ENCODE measurements around the gene NKAIN2.

NKAIN2 gene

DNA sequence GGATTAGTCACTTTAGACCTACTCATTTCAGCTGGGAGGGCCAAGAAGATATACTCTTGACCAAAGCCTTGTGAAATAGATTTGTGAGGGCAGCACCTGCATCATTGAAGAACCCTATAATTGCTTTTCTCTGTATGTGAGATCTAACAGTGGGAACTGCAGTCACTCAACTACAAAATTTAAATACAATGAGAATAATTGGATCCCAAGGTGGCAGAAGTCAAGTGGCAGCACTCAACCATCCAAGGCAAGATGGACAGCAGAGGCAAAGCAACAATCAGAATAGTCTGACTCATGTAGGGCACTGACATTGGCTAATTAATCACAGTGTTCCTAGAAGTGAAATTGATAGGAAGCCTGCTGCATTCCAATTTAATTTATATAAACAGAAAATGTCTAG lies 8.9 kb upstream of the NKAIN2 start:
- no peak overlapping the region for H3K27ac ChIP-seq
- TF ChIP-seq CTCF (conservative IDR thresholded peaks at IDR 0.05), result no peak
- no peak for TF ChIP-seq ZFX (IDR thresholded peaks at IDR 0.05)

DNA sequence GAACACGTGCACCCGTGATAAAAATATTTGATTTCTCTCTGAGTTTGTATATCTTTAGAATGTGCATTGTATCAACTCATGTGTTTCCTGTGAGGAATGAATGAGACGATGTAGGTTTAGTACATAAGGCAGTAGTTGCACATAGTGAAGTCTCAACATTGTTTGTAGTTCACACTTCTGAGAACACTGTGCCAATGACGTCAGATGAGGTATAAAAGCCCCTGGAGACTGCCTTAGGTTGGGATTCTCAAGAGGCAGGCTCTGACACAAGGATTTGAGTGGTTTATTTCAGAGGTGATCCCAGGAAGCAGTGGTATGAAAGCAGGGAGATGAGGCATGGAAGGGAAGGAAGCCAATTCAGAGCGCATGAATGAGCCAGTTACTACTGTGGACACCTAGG lies 2.6 kb upstream of the NKAIN2 start:
- no peak for TF ChIP-seq ZFX (IDR thresholded peaks at IDR 0.05)
- no peak for TF ChIP-seq CTCF (conservative IDR thresholded peaks at IDR 0.05)
- H3K27ac ChIP-seq, result no peak overlapping the region

GRCh38 chr6:123802351-123802696 lies 1.3 kb upstream of the NKAIN2 start:
- H3K27ac ChIP-seq, result no peak overlapping the region
- TF ChIP-seq ZFX (IDR thresholded peaks at IDR 0.05) (no peak), CTCF (conservative IDR thresholded peaks at IDR 0.05) (no peak)

GRCh38 chr6:123802697-123803503 lies 765 bp upstream of the NKAIN2 start:
- H3K27ac ChIP-seq, result no peak overlapping the region
- TF ChIP-seq ZFX (IDR thresholded peaks at IDR 0.05) (no peak), CTCF (conservative IDR thresholded peaks at IDR 0.05) (peak; percentile 88)

GRCh38 chr6:123804014-123804786 lies 535 bp downstream of the NKAIN2 start:
- TF ChIP-seq ZFX (IDR thresholded peaks at IDR 0.05) (no peak), CTCF (conservative IDR thresholded peaks at IDR 0.05) (no peak)
- no peak overlapping the region for H3K27ac ChIP-seq

DNA sequence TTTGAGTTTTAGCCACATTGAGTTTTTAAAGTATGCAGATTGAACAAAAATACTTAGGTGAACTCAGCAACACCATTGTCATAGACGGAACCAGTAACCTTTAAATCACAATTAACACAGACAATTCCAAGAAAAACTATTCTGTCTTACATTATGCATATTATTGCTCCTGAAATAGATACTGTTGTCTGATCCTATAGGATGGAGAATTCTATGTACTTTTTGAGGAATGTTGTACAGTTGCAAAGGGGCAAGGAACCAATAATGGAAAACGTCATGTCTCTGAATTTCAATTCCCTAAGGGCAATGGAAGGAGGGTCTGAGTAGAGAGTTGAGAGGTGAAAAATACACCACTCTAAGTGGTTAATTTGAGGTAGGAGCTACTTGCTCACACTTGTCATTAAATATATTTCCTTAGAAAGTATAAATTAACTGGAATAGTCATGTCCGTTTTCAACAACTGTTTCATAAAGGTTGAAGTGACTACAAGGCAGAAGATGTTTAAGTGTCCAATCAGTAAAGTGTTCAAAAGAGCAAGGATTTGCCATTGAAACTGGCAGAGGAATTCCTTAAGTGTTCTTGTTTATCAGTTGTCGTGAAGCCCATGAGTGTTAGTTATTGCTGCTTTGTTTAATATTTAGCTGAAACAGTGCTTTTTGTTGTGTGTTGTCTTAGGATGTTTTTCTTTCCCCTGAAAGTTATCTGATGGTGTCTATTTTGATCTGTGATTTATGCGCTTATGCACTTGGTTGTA lies 1.3 kb downstream of the NKAIN2 start:
- no peak overlapping the region for H3K27ac ChIP-seq
- TF ChIP-seq CTCF (conservative IDR thresholded peaks at IDR 0.05) (no peak), ZFX (IDR thresholded peaks at IDR 0.05) (no peak)

- no peak for TF ChIP-seq CTCF (conservative IDR thresholded peaks at IDR 0.05)
- TF ChIP-seq ZFX (IDR thresholded peaks at IDR 0.05), result no peak
- H3K27ac ChIP-seq, result no peak overlapping the region
Observed at GRCh38 chr6:123805921-123806320, 2.3 kb downstream of the NKAIN2 start.

Measured in C4-2B (cell line).